ENCODE measurements around the gene ZGPAT.

The ZGPAT gene

DNA sequence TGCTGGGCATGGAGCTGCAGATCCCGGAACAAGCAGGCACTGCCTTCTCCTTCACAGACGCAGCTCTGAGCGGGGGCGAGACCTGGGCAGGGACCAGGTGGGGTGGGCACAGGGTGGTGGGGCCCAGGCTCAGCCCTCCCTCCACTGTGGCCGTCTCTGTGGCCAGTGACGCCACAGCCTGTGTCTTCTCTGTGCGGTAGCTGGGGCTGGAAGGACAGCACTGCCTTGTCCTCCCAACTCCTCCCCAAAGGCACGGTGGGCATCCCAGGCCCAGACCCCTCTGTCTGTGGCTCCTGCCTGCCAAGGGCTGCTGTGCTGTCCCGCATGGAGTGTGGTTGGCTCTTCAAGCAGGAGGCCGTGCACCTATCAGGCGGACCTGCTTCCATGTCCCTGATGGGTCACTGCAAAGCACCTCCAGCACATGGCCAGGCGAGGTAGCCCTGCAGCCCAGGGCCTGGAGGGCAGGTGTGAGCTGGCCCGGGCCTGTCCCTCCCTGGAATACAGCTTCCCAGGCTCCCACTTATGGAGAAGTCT lies 26.2 kb upstream of the ZGPAT start:
- Histone ChIP-seq H3K4me1 (ENCODE audit: control insufficient read depth, low read length) (no peaks in the 10 kb centered on the region), H3K27me3 (ENCODE audit: control insufficient read depth, low read length) (no peaks in the 10 kb centered on the region), H3K9me2 (replicated peaks; ENCODE audit: control insufficient read depth, low read length) (no peaks in the 10 kb centered on the region), H3K79me2 (ENCODE audit: control insufficient read depth, low read length) (no peaks in the 10 kb centered on the region), H3K4me2 (ENCODE audit: low read length) (no peak overlapping the region), H3K9me3 (ENCODE audit: control insufficient read depth, insufficient read depth, low read length) (no peaks in the 10 kb centered on the region), H3K27ac (ENCODE audit: low read depth, low read length) (no peak overlapping the region), H3K4me3 (ENCODE audit: low read length) (no peak overlapping the region), H4K20me1 (ENCODE audit: control insufficient read depth, insufficient read depth, low read depth, low read length) (no peaks in the 10 kb centered on the region), H3F3A (ENCODE audit: control insufficient read depth, insufficient read depth) (no peaks in the 10 kb centered on the region), H3K36me3 (ENCODE audit: control insufficient read depth, low read length) (peaks cover 19% of the 10 kb centered on the region)
- TF ChIP-seq, protein P1, sequence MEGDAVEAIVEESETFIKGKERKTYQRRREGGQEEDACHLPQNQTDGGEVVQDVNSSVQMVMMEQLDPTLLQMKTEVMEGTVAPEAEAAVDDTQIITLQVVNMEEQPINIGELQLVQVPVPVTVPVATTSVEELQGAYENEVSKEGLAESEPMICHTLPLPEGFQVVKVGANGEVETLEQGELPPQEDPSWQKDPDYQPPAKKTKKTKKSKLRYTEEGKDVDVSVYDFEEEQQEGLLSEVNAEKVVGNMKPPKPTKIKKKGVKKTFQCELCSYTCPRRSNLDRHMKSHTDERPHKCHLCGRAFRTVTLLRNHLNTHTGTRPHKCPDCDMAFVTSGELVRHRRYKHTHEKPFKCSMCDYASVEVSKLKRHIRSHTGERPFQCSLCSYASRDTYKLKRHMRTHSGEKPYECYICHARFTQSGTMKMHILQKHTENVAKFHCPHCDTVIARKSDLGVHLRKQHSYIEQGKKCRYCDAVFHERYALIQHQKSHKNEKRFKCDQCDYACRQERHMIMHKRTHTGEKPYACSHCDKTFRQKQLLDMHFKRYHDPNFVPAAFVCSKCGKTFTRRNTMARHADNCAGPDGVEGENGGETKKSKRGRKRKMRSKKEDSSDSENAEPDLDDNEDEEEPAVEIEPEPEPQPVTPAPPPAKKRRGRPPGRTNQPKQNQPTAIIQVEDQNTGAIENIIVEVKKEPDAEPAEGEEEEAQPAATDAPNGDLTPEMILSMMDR (IDR thresholded peaks at IDR 0.05; ENCODE audit: low read depth, low read length, poor library complexity, severe bottlenecking): no peak
- TF ChIP-seq EZH2phosphoT487 (IDR thresholded peaks at IDR 0.05; ENCODE audit: borderline replicate concordance, low read length): no peak

DNA sequence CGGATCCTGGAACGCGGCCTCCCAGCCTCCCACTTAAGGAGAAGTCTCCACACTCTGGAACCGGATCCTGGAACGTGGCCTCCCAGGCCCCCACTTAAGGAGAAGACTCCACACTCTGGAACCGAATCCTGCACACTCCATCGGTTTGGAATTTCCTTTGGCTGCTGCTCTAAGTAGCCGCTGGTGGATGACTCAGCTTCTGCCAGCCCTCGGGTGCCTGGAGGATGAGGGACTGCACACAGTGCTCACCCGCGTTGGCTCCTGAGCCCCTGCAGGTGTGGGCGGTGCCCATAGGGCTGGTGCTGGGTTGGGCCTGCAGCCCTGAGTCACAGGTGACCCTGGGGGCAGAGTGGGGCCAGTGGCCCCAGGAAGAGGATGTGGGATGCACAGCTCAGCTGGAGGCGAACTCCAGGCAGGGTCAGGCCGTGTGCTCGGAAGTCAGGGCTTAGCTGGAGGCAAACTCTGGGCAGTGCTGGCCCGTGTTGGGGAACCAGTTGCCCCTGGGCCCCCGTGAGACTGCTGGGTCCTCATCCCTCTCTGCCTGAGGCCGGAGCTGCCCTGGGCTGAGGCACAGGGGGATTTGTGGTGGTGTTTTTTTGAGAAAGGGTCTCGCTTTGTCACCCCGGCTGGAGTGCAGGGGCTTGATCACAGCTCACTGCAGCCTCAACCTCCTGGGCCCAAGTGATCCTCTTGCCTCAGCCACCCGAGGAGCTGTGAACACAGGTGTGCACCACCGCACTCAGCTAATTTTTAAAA lies 25.3 kb upstream of the ZGPAT start:
- H3K9me2 ChIP-seq (replicated peaks; ENCODE audit: control insufficient read depth, low read length): no peaks in the 10 kb centered on the region
- H3K4me1 ChIP-seq (ENCODE audit: control insufficient read depth, low read length): no peaks in the 10 kb centered on the region
- H3F3A ChIP-seq (ENCODE audit: control insufficient read depth, insufficient read depth): no peaks in the 10 kb centered on the region
- no peak overlapping the region for H3K27ac ChIP-seq (ENCODE audit: low read depth, low read length)
- H3K4me2 ChIP-seq (ENCODE audit: low read length): no peak overlapping the region
- no peaks in the 10 kb centered on the region for H3K79me2 ChIP-seq (ENCODE audit: control insufficient read depth, low read length)
- peaks cover 16% of the 10 kb centered on the region for H3K36me3 ChIP-seq (ENCODE audit: control insufficient read depth, low read length)
- H3K27me3 ChIP-seq (ENCODE audit: control insufficient read depth, low read length): no peaks in the 10 kb centered on the region
- TF ChIP-seq EZH2phosphoT487 (IDR thresholded peaks at IDR 0.05; ENCODE audit: borderline replicate concordance, low read length): no peak
- TF ChIP-seq, protein P1 (IDR thresholded peaks at IDR 0.05; ENCODE audit: low read depth, low read length, poor library complexity, severe bottlenecking): no peak
- H3K4me3 ChIP-seq (ENCODE audit: low read length): no peak overlapping the region
- no peaks in the 10 kb centered on the region for H3K9me3 ChIP-seq (ENCODE audit: control insufficient read depth, insufficient read depth, low read length)
- H4K20me1 ChIP-seq (ENCODE audit: control insufficient read depth, insufficient read depth, low read depth, low read length): no peaks in the 10 kb centered on the region

DNA sequence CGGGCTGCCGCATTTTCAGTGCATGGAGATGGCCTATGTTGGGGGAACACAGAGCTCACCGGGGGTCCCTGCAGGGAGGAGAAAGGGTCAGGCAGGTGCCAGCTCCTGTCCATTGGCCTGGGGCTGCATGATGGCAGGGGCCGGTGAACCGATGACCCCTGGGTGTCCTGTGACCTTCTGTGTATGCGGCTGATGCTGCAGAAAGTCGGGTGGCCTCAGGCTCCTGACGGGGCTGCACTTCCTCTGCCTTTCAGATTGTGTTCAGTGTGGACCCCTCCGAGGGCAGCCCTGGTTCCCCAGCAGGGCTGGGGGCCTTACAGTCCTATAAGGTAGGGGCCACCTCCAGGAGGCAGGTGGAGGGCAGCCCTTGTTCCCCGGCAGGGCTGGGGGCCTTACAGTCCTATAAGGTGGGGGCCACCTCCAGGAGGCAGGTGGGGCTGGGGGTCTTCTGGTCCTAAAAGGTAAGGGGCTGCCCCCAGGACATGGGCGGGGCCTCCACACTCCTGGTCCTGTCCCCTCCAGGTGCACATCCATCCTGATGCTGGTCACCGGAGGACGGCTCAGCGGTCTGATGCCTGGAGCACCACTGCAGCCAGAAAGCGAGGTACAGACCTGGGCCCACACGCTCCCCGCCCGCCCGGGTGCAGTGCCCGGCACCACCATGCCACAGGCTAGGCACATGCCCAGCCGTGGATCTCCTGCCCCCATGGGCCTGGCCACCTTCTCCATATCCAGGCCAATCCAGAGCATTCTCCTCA lies 22.4 kb upstream of the ZGPAT start:
- Histone ChIP-seq H3K4me1 (ENCODE audit: control insufficient read depth, low read length) (no peaks in the 10 kb centered on the region), H3K79me2 (ENCODE audit: control insufficient read depth, low read length) (no peaks in the 10 kb centered on the region), H3K4me2 (ENCODE audit: low read length) (no peak overlapping the region), H3K9me3 (ENCODE audit: control insufficient read depth, insufficient read depth, low read length) (no peaks in the 10 kb centered on the region), H4K20me1 (ENCODE audit: control insufficient read depth, insufficient read depth, low read depth, low read length) (no peaks in the 10 kb centered on the region), H3K27me3 (ENCODE audit: control insufficient read depth, low read length) (no peaks in the 10 kb centered on the region), H3K27ac (ENCODE audit: low read depth, low read length) (no peak overlapping the region), H3K4me3 (ENCODE audit: low read length) (no peak overlapping the region), H3K36me3 (ENCODE audit: control insufficient read depth, low read length) (peaks cover 5% of the 10 kb centered on the region; the same call in 1 of the 2 replicates), H3F3A (ENCODE audit: control insufficient read depth, insufficient read depth) (no peaks in the 10 kb centered on the region), H3K9me2 (replicated peaks; ENCODE audit: control insufficient read depth, low read length) (no peaks in the 10 kb centered on the region)
- TF ChIP-seq, protein P1 (IDR thresholded peaks at IDR 0.05; ENCODE audit: low read depth, low read length, poor library complexity, severe bottlenecking): no peak
- TF ChIP-seq EZH2phosphoT487 (IDR thresholded peaks at IDR 0.05; ENCODE audit: borderline replicate concordance, low read length): no peak

Data from DOHH2 (cell line).